Skin epidermis (tissue), 12 donors: Measurements from ENCODE around the gene MEGF10.

Experiments used
- H3K27ac ChIP-seq, 21 experiments: fragments of 200-600 bp; sonication (generic) in 11 of 21; one replicate each; pipeline ENCODE4 v1.5.0; 2020; ENCODE audit warnings: mild to moderate bottlenecking in 3 of 21, inconsistent platforms in 2 of 21, moderate library complexity in 2 of 21
- H3K4me3 ChIP-seq, 7 experiments: fragments of 200-600 bp; sonication (generic) in 2 of 7; one replicate each; pipeline ENCODE4 v1.5.0; 2020; ENCODE audit warnings: inconsistent platforms in 2 of 7, mild to moderate bottlenecking in 2 of 7, moderate library complexity in 1 of 7

Gene MEGF10

DNA sequence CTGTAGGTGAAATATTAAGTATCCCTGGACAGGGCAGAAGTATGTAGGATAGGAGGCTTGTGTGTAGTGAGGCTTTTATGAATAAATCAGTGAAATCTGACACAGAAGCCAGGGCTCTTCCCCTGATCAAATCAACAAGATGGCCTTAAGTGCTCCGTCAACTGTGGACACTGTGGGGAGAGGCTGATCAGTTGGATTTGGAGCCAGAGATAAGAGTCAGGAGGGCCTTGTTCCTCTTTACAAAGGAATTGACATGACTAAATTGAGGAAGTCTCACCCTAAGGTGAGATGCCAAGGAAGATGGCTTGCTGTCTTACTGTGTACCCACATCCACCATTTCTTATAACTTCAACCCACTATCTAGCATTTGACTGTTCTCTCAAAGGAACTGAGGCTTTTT is 135.3 kb downstream of the MEGF10 start:
- no peak overlapping the region for H3K27ac ChIP-seq

GRCh38 chr5:127426661-127427060 is 136.1 kb downstream of the MEGF10 start:
- no peak overlapping the region for H3K4me3 ChIP-seq
- H3K27ac ChIP-seq = no peak overlapping the region

More for the DNA sequence above, 135.3 kb downstream of the MEGF10 start:
- no peak overlapping the region for H3K4me3 ChIP-seq

- no peak overlapping the region for H3K27ac ChIP-seq
- no peak overlapping the region for H3K4me3 ChIP-seq
Measured at GRCh38 chr5:127428276-127428675, 137.7 kb downstream of the MEGF10 start.

- H3K4me3 ChIP-seq = no peak overlapping the region
- H3K27ac ChIP-seq = no peak overlapping the region
Measured at GRCh38 chr5:127428748-127429147, 138.2 kb downstream of the MEGF10 start.

DNA sequence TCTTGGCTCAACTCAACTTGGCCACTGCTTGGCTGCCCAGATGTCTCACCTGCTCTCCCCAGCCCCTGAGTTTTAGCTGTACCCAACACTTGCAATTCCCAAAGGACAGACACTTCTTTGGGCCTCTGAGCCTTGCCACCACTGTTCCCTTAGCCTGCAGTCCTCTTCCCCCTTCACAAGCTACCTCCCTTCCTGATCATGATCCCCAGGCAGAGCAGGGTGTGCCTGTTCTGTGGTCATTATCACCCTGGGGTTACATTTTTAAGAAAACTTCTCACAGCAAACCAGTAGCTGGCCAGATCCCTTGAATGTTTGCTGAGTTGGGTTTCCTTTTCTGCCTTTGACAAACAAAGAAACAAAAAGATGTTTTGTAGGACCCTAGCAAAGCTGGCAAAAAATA is 139.3 kb downstream of the MEGF10 start:
- H3K4me3 ChIP-seq = no peak overlapping the region
- H3K27ac ChIP-seq = no peak overlapping the region

- no peak overlapping the region for H3K27ac ChIP-seq
- H3K4me3 ChIP-seq = no peak overlapping the region
Measured at GRCh38 chr5:127430627-127431026, 140.0 kb downstream of the MEGF10 start.

DNA sequence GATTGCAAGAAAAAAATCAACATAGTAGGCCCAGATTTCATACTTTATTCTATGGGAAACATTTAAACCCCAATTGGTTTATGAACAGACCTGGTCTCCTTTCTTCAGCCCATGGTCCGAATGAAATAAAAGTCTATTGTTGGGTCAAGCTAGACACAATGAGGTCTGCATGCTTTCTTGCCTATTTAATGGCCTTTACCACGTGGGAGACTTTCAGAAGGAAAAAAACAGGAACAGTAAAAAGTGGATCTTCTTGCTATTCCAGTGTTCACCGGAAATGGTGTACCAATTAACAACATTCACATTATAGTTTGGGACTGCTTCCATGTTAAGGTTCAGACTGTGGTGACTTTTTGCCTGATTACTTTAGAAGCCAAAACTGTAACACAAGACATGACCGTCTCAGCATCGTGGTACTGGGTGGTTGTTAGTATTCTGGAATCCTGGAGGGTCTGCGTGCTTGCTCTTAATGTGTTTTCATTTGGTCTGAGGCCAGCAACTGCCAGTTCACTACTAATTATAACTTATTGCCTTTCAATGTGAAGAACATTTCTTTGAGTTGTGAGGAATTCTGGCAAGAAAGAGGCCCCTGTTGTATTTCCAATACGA is 141.5 kb downstream of the MEGF10 start:
- no peak overlapping the region for H3K4me3 ChIP-seq
- no peak overlapping the region for H3K27ac ChIP-seq

DNA sequence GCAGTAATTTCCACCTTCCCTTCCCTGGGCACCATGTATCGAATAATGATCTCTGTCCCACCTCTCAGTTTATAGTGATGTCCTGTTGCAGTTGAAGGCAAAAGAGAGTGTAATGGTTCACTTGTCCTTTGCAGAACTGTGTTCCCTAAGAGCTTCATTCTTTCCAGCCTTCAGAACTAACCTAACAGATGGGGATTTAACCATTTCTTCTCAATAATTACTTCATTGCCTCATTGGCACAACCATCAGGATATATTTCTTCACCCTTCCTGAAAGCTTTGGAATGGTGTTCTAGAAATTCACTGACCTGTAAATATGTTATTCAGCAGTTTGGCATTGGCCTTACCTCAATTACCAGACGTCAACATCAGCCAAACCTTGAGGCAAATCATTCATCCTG is 142.9 kb downstream of the MEGF10 start:
- H3K27ac ChIP-seq = no peak overlapping the region
- no peak overlapping the region for H3K4me3 ChIP-seq

DNA sequence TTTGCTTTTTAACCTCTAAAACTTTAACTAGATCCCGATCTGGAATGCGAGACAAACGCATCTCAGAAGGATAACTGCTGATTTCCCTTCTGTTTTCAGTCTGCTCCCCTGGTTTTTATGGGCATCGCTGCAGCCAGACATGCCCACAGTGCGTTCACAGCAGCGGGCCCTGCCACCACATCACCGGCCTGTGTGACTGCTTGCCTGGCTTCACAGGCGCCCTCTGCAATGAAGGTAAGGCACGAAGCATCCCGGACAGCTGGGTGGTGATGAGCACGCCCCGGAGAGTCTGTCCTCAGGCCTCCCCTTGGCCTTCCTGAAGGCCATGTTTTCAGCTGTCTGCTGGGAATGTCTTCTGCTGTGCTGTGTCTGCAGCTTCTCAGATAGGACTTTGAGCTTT is 144.0 kb downstream of the MEGF10 start:
- no peak overlapping the region for H3K4me3 ChIP-seq

DNA sequence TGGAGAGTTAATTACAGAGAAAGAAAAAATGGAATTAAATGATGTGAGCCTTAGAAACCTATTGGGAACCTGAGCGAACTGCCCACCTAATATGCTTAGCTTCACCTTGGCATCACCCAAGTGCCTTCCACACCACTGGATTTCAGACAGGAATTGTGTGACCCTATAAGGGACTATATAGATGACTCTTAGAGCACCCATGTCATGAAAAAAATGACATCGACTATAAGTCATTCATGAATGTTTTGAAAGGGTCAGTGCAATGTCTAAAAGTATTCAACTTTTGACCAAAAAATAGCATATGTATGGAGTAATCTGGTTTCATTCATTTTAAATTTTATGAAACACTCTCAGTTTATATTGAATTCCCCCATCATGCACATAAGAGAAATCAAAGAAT is 145.2 kb downstream of the MEGF10 start:
- H3K27ac ChIP-seq = no peak overlapping the region

More for the DNA sequence above, 144.0 kb downstream of the MEGF10 start:
- H3K27ac ChIP-seq = no peak overlapping the region

DNA sequence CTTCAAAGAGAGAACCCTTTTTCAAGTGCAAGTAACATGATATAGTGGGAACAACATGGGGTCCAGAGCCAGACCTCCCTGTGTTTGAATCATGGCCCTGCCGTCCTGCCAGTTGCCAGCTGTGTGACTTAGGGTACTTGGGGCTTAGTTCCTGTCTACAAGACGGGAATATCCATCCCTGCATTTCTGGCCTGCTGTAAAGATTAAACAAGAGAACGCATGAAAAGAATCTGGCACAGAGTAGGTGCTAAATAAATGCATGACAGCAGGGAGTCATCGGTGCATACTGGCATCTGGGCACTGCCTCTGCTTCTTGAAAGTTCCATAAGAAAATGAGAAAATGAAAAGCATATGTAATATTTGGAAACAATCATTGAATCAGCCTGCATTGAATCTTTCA is 149.0 kb downstream of the MEGF10 start:
- H3K27ac ChIP-seq = no peak overlapping the region
- H3K4me3 ChIP-seq = no peak overlapping the region

More for the DNA sequence above, 145.2 kb downstream of the MEGF10 start:
- H3K4me3 ChIP-seq = no peak overlapping the region

GRCh38 chr5:127440831-127441230 is 150.2 kb downstream of the MEGF10 start:
- Histone ChIP-seq H3K27ac (no peak overlapping the region), H3K4me3 (no peak overlapping the region)

GRCh38 chr5:127441799-127442484 is 151.3 kb downstream of the MEGF10 start:
- Histone ChIP-seq H3K27ac (no peak overlapping the region), H3K4me3 (no peak overlapping the region)

DNA sequence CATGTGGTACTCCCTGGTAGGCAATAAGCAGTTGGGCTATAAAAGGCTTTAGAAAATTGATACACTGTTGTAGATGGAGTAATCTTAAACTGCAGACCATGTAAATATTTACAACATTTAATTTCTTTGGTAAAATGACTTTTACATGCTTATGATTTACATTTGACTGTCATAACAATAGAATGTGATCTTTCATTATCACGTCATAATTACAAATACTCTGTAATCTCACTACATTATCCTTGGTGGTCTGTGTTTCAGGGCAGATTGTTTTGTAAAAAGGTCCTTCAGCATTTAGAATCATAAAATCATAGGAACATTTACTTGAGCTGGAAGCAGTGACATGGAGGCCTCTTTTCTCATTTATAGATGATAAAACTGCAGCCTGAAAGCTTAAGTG is 153.6 kb downstream of the MEGF10 start:
- H3K27ac ChIP-seq = no peak overlapping the region

DNA sequence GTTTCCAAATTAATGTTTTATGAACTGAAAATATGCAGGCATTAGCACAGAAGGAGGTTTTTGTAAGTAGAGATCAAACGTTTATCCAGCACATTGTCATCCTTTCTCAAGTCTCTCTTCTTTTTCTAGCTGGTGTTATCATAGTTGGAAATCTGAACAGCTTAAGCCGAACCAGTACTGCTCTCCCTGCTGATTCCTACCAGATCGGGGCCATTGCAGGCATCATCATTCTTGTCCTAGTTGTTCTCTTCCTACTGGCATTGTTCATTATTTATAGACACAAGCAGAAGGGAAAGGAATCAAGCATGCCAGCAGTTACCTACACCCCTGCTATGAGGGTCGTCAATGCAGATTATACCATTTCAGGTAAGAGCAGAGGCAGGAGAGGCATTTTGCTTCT is 154.7 kb downstream of the MEGF10 start:
- Histone ChIP-seq H3K27ac (no peak overlapping the region), H3K4me3 (no peak overlapping the region)

More for the DNA sequence above, 153.6 kb downstream of the MEGF10 start:
- H3K4me3 ChIP-seq = no peak overlapping the region

GRCh38 chr5:127446626-127447025 is 156.0 kb downstream of the MEGF10 start:
- H3K4me3 ChIP-seq = no peak overlapping the region
- no peak overlapping the region for H3K27ac ChIP-seq

- H3K4me3 ChIP-seq = no peak overlapping the region
- no peak overlapping the region for H3K27ac ChIP-seq
Measured at GRCh38 chr5:127447827-127448226, 157.2 kb downstream of the MEGF10 start.

- no peak overlapping the region for H3K4me3 ChIP-seq
- no peak overlapping the region for H3K27ac ChIP-seq
Measured at GRCh38 chr5:127450046-127450445, 159.4 kb downstream of the MEGF10 start.

- H3K4me3 ChIP-seq = no peak overlapping the region
- no peak overlapping the region for H3K27ac ChIP-seq
Measured at GRCh38 chr5:127451096-127451495, 160.5 kb downstream of the MEGF10 start.

DNA sequence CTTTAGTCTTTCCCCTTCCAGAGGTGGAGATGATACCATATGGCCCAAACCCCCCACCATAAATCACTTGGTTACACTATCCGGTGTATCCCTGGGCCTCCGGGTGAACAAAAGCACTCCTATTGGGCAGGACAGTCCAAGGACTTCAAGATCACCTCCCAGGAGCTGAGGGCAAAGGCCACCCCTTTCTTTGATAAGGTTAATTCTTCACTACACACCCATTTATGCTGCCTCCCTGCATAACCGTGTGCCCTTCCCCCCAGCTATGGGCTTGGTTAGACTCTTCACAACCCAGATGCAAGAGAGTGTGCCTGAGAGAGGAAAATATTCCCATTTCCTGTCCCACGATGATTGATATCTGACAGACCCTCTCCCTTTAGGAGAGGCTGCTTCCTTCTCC is 162.0 kb downstream of the MEGF10 start:
- no peak overlapping the region for H3K27ac ChIP-seq
- H3K4me3 ChIP-seq = no peak overlapping the region

- H3K4me3 ChIP-seq = no peak overlapping the region
- no peak overlapping the region for H3K27ac ChIP-seq
Measured at GRCh38 chr5:127471211-127471610, 180.6 kb downstream of the MEGF10 start.

DNA sequence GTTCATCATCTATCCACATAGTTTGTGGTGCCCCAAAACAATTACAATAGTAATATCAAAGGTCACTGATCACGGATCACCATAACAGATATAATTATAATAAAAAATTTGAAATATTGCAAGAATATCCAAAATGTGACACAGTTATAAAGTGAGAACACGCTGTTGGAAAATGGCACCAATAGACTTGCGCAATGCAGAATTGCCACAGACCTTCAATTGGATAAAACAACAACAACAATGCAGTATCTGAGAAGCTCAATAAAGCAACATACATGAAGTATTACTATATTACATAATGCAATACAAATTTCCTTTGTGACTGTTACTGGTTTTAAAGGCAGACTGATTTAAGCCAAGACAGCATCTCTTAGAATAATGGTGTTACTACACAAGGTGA is 182.1 kb downstream of the MEGF10 start:
- H3K4me3 ChIP-seq = no peak overlapping the region
- H3K27ac ChIP-seq = no peak overlapping the region
